Activated naive CD4-positive, alpha-beta T cell treated with anti-CD3 and anti-CD28 coated beads, Interleukin-2, amount 50 U/mL, for 24 hours (primary cell): ENCODE results near the gene TAS1R3.

Experiments
- H3K27ac Mint-ChIP-seq: one replicate; pipeline ENCODE4 v1.8.0; 2021; ENCODE audit warnings: mild to moderate bottlenecking, mixed read lengths
- H3K27me3 Mint-ChIP-seq: one replicate; pipeline ENCODE4 v1.8.0; 2021; ENCODE audit warnings: mixed read lengths
- H3K36me3 Mint-ChIP-seq: one replicate; pipeline ENCODE4 v1.8.0; 2021; ENCODE audit warnings: mixed read lengths
- H3K4me1 Mint-ChIP-seq: one replicate; pipeline ENCODE4 v1.8.0; 2021; ENCODE audit warnings: mixed read lengths
- H3K4me3 Mint-ChIP-seq: one replicate; pipeline ENCODE4 v1.8.0; 2021; ENCODE audit warnings: mild to moderate bottlenecking, mixed read lengths
- H3K9me3 Mint-ChIP-seq: one replicate; pipeline ENCODE4 v1.8.0; 2021; ENCODE audit warnings: mixed read lengths

Gene TAS1R3

GRCh38 chr1:1304331-1305299 is 26.5 kb upstream of the TAS1R3 start:
- H3K4me1 Mint-ChIP-seq = peaks cover 15% of the 10 kb centered on the region
- peak overlapping the region; percentile 88 for H3K4me3 Mint-ChIP-seq
- no peaks in the 10 kb centered on the region for H3K9me3 Mint-ChIP-seq
- H3K27me3 Mint-ChIP-seq = no peaks in the 10 kb centered on the region
- no peak overlapping the region for H3K27ac Mint-ChIP-seq
- no peaks in the 10 kb centered on the region for H3K36me3 Mint-ChIP-seq

GRCh38 chr1:1305300-1306069 is 25.6 kb upstream of the TAS1R3 start:
- Mint-ChIP-seq H3K4me3 (peak overlapping the region; percentile 88), H3K36me3 (no peaks in the 10 kb centered on the region), H3K4me1 (peaks cover 15% of the 10 kb centered on the region), H3K9me3 (no peaks in the 10 kb centered on the region), H3K27me3 (no peaks in the 10 kb centered on the region), H3K27ac (peak overlapping the region; percentile 17)

DNA sequence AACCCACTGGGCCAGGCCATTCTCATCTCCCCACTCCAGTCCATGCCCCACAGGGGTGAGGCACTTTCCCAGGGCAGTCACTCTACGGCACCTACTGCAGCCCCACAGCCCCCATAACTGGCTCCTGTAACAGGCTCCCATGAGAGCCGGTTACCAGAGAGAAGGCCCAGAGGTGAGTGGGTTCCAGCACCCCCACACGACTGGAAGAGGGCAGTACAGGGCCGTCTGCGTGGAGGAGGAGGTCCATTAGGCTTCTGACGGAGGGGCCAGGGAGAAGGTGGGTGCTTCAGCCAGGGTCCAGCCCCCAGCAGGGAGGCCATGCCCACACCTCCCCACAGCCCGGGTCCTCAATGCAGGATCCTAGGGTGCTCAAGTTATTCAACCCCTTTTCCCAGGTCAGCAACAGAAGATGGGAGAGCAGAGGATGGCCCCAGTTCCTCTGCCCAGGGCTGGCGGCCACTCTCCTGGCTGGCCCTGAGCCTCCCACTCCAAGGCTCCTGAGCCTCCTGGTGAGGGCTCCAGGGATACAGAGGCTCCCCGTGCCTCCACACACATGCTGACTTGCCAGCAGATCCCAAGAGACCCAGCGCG is 24.9 kb upstream of the TAS1R3 start:
- Mint-ChIP-seq H3K36me3 (no peaks in the 10 kb centered on the region), H3K4me1 (peaks cover 15% of the 10 kb centered on the region), H3K27me3 (no peaks in the 10 kb centered on the region), H3K27ac (peak overlapping the region; percentile 83), H3K9me3 (no peaks in the 10 kb centered on the region), H3K4me3 (peak overlapping the region; percentile 88)

DNA sequence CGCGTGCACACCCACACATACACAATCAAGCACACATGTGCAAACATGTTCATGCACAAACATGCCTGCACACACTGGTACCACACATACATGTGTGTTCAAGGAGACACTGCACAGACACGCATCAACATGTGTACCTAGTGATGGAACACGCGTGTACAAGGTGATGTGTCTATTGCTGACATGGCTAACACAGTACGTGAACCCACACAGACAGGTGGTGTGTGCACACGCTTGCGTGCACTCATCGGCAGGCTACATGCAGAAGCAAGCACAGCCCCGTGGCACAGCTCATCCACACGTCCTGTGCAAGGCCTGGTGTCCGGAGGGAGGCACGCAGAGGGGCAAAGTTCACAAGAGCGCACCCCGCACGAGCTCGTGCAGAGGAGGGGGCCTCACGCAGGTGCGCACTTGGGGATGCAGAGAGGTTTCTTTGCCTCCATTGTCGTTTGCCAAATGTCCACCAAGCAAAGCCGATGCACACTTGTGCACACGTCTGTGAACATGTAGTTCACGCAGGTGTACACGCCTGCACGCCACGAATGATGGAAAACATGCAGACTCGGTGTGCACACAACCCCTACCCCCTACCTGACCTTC is 24.3 kb upstream of the TAS1R3 start:
- H3K27ac Mint-ChIP-seq = peak overlapping the region; percentile 83
- no peaks in the 10 kb centered on the region for H3K36me3 Mint-ChIP-seq
- peak overlapping the region; percentile 88 for H3K4me3 Mint-ChIP-seq
- no peaks in the 10 kb centered on the region for H3K27me3 Mint-ChIP-seq
- H3K4me1 Mint-ChIP-seq = peaks cover 15% of the 10 kb centered on the region
- no peaks in the 10 kb centered on the region for H3K9me3 Mint-ChIP-seq

DNA sequence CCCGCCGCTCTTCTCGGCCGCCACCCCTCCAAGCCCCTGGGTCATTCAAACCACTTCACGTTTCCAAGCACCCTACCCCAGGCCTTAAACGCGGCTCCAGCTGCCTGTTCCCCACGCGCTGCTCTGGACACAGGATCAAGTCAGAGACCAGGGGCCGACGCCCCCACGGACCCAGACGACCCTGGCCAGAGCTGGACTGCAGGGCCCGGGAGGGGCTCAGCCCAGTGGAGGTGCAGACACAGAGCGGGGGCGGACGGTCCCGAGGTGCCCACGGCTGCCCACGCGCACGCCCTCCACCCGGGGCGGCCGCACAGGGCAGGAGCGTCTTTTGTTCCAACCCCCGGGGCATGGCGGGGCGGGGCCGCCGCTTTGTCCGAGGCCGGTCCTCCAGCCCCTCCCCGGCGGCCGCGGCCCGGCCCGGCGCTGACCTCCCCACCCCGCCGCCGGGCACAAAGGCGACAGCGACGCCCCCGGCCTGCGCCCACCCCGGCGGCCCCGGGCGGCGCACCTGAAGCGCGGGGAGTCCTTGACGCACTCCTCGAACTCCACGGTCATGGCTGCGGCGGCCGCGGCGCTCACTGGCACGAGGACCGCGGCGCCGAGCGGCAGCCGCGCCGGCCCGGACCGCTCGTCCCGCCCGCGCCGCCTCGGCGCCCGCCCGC is 23.7 kb upstream of the TAS1R3 start:
- H3K9me3 Mint-ChIP-seq = no peaks in the 10 kb centered on the region
- H3K4me3 Mint-ChIP-seq = peak overlapping the region; percentile 88
- H3K27ac Mint-ChIP-seq = peak overlapping the region; percentile 83
- no peaks in the 10 kb centered on the region for H3K27me3 Mint-ChIP-seq
- no peaks in the 10 kb centered on the region for H3K36me3 Mint-ChIP-seq
- peaks cover 15% of the 10 kb centered on the region for H3K4me1 Mint-ChIP-seq

- Mint-ChIP-seq H3K4me3 (peak within 1 kb of the TSS; percentile 88), H3K36me3 (no peaks in the 10 kb centered on the region), H3K27ac (peak within 1 kb of the TSS; percentile 91), H3K4me1 (peaks cover 15% of the 10 kb centered on the region), H3K9me3 (no peaks in the 10 kb centered on the region), H3K27me3 (no peaks in the 10 kb centered on the region)
Observed at GRCh38 chr1:1307923-1308755, 22.9 kb upstream of the TAS1R3 start, which contains the start of the genes ACAP3 and PUSL1. Gene ACAP3 (minus strand): TSS chr1:1307930. CDS start chr1:1307815, 115 bp downstream. Gene PUSL1 (plus strand): TSS chr1:1308597. CDS start chr1:1308644, 47 bp downstream.

DNA sequence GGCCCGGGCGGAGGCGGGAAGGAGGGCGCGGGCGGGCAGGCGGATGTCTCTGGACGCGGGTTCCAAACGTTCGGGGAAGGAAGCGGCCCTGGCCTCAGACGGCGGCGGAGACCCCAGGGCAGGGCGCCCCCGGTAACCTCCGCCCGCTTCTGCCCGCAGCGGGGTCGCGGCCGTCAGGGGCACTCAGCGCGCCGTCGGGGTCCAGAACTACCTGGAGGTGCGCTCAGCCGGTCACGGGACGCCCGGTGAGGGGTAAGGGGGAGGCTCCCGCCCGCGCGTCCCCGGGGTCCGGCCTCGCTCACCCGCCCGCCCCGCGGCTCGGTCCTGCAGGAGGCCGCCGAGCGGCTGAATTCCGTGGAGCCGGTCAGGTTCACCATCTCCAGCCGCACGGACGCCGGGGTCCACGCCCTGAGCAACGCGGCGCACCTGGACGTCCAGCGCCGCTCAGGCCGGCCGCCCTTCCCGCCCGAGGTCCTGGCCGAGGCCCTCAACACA is 22.3 kb upstream of the TAS1R3 start:
- H3K27ac Mint-ChIP-seq = peak overlapping the region; percentile 91
- H3K4me1 Mint-ChIP-seq = peaks cover 15% of the 10 kb centered on the region
- H3K27me3 Mint-ChIP-seq = no peaks in the 10 kb centered on the region
- H3K4me3 Mint-ChIP-seq = peak overlapping the region; percentile 88
- H3K36me3 Mint-ChIP-seq = peaks cover 2% of the 10 kb centered on the region
- H3K9me3 Mint-ChIP-seq = no peaks in the 10 kb centered on the region

DNA sequence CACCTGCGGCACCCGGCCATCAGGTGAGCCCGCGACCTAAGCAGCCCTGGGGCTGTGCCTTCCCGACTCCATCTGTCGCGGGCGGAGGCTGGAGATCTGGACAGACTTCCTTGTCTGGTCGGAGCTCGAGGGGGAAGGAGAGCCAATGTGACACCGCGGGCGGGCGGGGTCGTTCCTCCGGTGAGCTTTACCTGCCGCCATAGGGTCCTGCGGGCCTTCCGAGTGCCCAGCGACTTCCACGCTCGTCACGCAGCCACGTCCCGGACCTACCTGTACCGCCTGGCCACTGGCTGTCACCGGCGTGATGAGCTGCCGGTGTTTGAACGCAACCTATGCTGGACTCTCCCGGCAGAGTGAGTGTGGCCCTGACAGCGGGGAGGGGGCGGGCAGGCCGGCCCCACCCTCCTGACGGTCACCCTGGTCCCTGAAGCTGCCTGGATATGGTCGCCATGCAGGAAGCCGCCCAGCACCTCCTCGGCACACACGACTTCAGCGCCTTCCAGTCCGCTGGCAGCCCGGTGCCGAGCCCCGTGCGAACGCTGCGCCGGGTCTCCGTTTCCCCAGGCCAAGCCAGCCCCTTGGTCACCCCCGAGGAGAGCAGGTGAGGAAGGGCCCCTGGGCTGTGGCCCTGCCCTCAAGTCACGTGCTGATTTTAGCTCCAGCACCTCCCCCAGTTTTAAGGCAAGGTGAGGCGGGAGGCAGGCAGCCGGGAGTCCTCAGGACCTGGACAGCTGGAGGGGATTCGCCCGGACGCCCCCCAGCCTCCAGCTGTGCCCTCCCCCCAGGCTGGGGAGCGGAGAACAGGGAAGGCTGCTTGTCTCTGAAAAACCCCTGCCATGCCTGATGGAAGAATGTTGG is 21.6 kb upstream of the TAS1R3 start:
- peak overlapping the region; percentile 80 for H3K4me3 Mint-ChIP-seq
- peaks cover 2% of the 10 kb centered on the region for H3K36me3 Mint-ChIP-seq
- H3K4me1 Mint-ChIP-seq = peaks cover 15% of the 10 kb centered on the region
- no peaks in the 10 kb centered on the region for H3K27me3 Mint-ChIP-seq
- H3K9me3 Mint-ChIP-seq = no peaks in the 10 kb centered on the region
- H3K27ac Mint-ChIP-seq = no peak overlapping the region

DNA sequence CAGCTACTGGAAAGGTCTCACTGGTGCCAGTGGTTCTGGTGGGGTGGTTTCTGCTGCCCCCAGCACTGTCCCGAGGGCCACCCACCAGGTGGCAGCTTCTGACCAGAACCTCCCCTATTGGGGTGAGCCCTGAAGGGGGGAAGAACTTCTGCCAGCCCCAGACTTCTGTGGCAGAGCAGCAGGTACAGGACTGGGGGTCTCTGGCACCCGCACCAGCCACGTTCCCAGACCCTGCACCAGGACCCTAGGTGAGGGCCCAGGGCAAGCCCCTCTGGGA is 21.0 kb upstream of the TAS1R3 start:
- Mint-ChIP-seq H3K9me3 (no peaks in the 10 kb centered on the region), H3K27ac (no peak overlapping the region), H3K4me1 (peaks cover 15% of the 10 kb centered on the region), H3K27me3 (no peaks in the 10 kb centered on the region), H3K4me3 (peak overlapping the region; percentile 80), H3K36me3 (peaks cover 3% of the 10 kb centered on the region)

- H3K36me3 Mint-ChIP-seq = peaks cover 3% of the 10 kb centered on the region
- H3K4me3 Mint-ChIP-seq = peak overlapping the region; percentile 61
- no peaks in the 10 kb centered on the region for H3K9me3 Mint-ChIP-seq
- H3K27me3 Mint-ChIP-seq = no peaks in the 10 kb centered on the region
- H3K27ac Mint-ChIP-seq = no peak overlapping the region
- peaks cover 15% of the 10 kb centered on the region for H3K4me1 Mint-ChIP-seq
Observed at GRCh38 chr1:1310476-1311053, 20.5 kb upstream of the TAS1R3 start.

DNA sequence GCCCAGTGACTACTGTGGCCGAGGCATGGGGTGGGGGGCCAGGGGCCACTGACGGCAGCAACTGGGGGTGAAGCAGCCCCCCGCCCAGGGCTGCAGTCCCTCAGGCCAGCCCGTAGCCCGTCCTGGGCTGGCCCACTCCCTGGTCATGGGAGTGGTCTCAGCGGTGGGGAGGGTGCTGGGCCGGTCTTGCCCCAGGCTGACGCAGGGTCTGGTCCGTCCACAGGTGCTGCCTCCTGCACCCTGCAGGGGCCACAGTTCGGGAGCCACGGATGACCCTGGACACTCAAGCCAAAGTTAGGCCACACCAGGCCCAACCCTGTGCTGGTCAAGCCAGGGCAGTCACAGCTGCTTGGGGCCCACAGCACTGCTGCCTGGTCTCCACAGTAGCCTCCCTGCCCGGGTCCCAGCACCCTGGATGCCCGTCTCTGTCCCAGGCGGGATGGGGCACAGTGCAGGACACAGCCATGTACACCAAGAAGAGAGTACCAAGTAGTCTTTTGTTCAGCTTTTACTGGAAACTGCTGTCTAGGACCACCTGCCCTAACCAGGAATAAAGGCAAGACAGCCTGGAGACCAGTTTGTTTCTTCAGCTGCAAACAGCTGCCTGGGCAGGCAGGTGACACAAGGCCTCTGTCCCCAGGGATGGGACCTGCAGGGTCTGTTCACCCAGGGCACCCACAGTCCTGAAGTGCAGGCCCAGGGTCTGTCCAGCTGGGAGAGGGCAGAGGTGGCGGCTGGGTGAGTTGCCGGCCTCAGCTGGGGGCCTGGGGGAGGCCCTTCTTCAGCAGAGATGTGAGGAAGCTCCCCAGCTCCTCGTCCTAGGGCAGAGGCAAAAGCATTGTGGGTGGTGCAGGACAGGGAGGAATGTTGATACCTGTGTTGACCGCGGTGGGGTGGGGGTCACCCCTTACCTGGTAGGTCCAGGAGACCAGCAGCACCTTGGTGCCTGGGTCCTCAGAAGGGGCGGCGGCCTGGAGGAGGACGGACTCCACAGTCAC is 19.7 kb upstream of the TAS1R3 start:
- no peak overlapping the region for H3K27ac Mint-ChIP-seq
- no peak overlapping the region for H3K4me3 Mint-ChIP-seq

More for the DNA sequence above, 19.7 kb upstream of the TAS1R3 start:
- Mint-ChIP-seq H3K27me3 (no peaks in the 10 kb centered on the region), H3K9me3 (no peaks in the 10 kb centered on the region), H3K4me1 (peaks cover 8% of the 10 kb centered on the region), H3K36me3 (peaks cover 3% of the 10 kb centered on the region)
